HG03460 (cell line): Measurements from ENCODE around the gene ATRX.
"Not testable (repeated sequence)": the region's sequence is repeated elsewhere in the genome, so short reads cannot be mapped to it uniquely, and the experiment has no call there.

Source experiments
- ATAC-seq: cut with Tn5 transposase; IDR thresholded peaks from one replicate; pipeline ENCODE4 v1.9.1; 2021; ENCODE audit not compliant: unreplicated experiment

Gene ATRX

DNA sequence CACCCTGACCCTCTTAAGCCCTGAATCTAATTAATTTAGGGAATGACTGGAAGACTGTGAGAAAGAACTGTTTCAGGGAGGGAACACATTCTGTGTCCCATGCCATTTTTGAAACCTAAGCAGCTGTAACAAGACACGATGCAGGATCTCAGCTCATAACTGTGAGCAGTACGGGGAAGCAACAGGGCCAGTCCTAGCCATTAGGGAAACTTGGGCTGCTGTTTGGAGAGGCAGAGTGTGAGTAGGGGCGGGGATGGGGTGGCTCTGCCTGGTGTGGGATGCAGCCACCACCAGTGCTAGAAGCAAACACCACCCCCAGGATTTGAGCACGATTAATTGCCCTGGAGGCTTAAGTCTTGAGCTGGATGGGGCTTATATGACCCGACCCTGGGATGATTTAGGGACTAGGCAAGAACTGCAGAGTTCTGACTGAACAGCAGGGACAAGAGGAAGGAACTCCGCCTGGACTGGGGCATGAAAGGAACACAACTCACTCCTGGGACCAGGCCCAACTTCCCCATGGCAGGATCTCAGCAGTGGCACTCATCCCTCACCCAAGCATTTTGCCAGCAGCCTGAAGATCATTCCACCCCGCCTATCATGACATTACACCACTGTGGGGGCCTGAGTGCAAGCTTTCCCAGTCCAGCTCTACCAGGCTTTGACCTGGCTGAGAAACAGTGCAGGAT, 43.1 kb downstream of the ATRX start:
- no peak for ATAC-seq

DNA sequence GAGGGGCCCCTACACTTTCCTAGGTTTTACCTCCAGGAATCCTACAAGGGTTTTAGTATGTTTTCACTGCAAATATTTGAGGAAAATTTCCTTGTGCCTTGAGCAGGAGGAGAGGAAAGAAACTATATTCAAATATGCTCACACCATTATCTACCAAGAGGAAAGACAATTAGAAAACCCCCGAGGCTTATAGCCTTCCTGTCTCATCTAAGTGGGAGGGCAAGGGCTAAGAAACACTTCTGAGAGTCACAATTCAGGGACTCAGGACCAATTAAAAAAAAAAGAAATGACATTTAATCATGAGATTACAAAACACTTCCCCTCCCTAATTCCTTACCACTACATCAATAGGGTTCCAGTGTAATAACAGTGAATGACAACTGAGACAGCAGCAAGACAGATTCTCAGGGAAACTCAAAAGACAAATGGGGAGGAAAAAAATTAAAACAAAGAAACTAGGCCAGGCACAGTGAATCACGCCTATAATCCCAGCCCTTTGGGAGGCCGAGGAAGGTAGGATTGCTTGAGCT, 45.6 kb downstream of the ATRX start:
- ATAC-seq, result no peak

DNA sequence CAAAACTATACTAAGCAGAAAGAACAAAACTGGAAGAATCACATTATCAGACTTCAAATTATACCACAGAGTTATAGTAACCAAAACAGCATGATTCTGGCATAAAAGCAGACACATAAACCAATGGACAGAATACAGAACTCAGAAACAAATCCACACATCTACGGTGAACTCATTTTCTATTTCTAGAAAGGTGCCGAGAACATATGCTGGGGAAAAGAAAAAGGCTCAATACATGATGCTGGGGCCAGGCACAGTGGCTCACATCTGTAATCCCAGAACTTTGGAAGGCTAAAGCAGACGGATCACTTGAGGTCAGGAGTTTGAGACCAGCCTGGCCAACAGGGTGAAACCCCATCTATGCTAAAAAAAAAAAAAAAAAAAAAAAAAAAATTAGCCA, 52.7 kb downstream of the ATRX start:
- ATAC-seq, result no peak

DNA sequence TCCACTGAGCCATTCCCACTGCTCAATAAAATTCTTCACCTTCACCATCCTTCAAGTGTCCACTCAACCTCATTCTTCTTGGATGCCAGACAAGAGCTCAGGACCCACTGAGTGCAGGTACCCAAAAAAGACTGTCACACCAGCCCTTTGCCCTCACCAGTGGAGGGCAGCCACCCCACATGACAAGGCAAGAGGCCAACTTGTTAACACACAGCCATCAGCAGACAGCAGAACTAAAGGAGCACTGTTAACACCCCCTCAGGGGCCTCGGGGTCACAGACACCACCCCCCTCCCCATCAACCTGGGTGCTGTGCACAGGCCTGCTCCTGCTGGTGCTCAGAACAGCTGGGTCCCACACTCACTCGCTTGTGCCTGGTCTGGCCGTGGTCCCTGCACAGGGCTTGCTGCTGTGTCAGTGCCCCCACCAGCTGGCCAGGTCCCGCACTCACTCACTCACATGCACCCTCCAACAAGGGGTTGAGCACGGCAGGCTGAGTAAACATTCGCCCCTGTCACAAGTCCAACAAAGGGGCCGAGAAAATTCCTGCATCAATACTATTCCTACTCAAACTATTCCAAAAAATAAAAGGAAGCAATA, 54.1 kb downstream of the ATRX start:
- no peak for ATAC-seq

DNA sequence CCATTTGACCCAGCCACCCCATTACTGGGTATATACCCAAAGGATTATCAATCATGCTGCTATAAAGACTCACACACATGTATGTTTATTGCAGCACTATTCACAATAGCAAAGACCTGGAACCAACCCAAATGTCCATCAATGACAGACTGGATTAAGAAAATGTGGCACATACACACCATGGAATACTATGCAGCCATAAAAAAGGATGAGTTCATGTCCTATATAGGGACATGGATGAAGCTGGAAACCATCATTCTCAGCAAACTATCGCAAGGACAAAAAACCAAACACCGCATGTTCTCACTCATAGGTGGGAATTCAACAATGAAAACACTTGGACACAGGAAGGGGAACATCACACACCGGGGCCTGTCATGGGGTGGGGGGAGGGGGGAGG, 59.9 kb downstream of the ATRX start:
- ATAC-seq, result not testable (repeated sequence)

DNA sequence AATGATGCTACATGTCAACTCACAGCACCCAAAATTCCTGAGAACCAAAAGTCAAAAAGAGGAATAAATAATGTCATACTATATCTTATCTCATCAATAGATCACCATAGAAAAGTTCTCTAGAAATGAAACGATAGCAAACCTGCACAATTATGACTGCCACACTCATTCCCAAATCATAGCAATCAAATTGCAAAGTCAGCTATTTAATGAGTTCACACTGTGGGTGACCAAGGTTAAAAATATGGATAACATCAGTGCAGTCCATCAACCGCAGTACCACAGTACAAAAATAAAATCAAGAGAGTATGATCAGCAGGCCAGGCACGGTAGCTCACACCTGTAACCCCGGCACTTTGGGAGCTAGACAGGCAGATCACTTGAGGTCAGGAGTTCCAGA, 62.3 kb downstream of the ATRX start:
- ATAC-seq, result no peak

DNA sequence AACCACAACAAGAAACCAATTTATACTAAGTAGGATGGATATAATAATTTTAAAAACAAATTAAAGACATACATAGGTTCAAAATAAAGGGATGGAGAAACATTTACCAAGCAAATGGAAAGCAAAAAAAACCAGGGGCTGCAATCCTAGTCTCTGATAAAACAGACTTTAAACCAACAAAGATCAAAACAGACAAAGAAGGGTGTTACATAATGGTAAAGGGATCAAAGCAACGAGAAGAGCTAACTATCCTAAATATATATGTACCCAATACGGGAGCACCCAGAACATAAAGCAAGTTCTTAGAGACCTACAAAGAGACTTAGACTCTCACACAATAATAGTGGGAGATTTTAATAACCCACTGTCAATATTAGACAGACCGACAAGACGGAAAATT, 66.6 kb downstream of the ATRX start:
- no peak for ATAC-seq

DNA sequence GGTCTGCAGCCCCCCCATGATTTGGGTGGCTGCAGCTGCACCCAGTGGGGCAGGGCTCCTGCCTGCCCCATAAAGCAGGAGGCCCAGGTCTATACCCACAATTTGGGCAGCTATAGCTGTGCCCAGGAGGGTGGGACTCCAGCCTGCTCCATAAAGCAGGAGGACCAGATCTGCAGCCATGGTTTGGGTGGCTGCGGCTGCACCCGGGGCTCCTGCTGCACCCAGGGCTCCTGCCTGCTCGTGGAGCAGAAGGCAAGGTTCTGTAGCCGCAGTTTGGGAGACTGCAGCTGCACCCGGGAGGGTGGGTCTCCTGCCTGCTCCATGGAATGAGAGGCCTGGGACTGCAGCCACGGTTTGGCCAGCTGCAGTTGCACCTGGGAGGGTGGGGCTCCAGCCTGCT, 81.1 kb downstream of the ATRX start:
- no peak for ATAC-seq

DNA sequence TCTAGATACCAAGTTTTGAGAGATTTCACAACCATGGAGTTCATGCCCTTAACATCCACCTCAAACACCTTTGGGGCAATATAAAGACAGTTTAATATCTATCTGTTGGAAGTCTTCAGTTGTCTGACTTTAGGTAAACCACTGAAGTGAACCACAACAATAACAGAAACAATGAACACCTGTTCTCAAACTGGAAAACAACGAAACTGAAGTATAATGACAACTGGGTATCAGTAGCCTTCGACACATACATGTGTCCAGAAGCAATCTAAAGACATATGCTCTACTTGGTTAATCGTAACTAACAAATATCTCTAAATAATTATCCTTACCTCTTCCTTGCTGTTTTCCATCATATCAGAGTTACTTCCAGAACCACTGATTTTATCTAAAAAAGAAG, 87.8 kb downstream of the ATRX start:
- no peak for ATAC-seq

DNA sequence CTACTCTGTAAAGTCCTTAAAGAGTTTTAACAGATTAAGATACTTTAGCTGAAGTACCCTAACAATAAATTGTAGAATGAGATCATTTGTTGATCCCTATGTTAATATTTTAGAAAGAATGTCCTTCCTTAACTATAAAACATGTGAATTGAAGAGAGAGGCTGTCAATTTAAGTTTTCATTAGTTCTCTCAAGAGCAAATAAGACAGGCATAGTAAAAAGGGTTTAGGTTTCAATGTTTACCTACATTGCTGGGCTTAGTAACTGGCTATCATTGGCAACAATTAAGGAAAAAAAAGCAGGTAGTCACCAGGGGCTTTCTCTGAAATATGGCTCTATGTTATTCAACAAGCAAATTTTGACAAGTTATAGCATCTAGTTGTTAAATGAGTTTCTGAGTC, 91.5 kb downstream of the ATRX start:
- no peak for ATAC-seq

DNA sequence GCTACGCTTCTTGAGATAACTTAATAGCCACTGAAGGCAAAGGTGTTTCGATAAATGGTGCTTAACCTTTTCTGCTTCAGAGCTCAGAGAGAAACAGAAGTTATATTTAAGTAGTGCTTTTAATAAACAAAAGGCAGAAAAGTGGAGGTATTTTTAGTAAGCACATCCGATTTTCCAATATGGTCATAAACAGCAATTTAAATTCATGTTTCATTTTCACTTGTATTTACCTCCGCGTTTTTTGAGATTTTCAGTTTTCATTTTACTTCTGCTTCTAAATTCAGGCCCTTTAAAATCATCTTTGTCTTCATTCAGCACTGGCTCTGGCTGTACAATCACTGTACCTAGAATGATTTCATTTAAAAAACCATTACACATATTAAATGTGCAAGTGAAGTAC, 92.4 kb downstream of the ATRX start:
- ATAC-seq, result no peak

DNA sequence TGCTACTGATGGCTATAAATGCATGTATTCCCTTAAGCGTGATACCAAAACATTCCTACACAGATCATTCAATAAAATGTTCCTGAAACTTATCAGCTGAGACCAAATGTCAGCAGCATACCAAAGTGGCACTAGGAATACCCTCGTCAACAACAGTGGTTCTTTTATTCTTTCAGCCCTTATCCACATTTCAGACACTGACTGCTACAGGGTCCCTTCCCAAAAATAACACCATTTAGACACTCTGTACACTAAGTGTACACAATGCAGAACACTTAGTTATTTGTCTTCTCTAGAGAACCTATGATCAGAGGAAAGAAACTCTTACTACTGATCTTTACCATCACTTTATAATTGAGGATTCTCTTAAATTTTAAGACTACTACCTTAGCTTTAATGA, 94.1 kb downstream of the ATRX start:
- no peak for ATAC-seq

DNA sequence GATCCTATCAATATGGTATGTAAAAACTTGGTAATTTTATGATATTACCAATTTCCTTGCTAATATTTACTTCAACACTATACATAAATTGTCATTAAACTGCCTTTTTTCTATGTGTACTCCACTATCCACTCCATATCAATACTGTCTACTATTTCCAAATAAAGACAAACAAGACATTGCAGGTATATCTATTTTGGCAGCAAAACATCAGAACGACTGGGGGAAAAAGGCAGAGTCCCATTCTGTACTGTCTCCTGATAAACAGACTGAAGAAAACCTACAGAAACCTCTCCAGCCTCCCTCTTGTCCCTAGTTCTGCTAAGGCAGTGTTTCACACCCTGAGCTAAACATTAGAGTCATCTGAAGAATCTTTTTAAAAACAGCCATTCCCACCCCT, 96.6 kb downstream of the ATRX start:
- no peak for ATAC-seq

DNA sequence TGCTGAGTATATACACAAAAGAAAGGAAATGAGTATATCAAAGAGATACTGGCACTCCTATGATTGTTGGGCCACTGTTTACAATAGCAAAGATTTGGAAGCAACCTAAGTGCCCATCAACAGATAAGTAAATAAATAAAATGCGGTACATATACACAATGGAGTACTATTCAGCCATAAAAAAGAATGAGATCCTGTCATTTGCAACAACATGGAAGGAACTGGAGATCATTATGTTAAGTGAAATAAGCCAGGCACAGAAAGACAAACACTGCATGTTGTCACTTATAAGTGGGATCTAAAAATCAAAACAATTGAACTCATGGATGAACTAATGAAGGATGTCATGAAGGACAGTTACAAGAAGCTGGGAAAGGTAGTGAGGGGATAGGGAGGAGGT, 100.3 kb downstream of the ATRX start:
- not testable (repeated sequence) for ATAC-seq

DNA sequence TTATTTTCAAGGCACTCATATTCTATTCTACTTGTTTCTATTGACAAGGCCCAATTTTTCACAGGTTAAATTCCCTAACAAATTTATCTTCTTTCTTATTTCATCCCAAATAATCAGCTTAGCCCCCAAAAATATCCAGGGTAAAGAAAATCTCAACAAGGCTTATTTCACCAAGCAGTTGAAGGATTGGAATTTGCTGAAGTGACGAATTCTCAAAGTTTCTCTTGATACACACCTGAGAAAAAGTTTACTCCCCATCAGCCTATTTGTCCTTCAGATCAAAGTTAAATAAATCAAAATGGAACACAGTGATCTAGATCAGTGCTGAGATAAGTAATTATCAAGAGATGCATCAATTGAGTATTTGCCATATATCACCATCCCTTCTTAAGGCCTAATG, 106.9 kb downstream of the ATRX start:
- no peak for ATAC-seq

DNA sequence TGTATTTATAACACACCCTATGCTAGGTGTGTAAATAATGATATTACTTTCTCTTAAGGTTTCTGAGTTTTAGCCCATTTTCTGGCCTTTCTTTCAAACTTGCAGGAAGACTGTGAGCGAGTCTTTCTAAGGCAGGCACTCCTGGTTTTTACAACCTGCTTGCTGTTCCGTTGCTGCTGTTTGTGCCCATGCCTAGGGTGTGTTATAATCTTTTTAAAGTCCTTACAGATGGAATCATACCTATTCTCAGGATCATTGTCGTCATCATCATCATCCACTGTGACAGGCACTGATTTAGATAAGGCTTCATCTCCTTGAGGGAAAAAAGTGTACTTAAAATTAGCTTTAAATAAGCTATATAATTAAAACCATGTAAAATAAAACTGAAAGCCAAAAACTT, 110.0 kb downstream of the ATRX start:
- ATAC-seq, result no peak

DNA sequence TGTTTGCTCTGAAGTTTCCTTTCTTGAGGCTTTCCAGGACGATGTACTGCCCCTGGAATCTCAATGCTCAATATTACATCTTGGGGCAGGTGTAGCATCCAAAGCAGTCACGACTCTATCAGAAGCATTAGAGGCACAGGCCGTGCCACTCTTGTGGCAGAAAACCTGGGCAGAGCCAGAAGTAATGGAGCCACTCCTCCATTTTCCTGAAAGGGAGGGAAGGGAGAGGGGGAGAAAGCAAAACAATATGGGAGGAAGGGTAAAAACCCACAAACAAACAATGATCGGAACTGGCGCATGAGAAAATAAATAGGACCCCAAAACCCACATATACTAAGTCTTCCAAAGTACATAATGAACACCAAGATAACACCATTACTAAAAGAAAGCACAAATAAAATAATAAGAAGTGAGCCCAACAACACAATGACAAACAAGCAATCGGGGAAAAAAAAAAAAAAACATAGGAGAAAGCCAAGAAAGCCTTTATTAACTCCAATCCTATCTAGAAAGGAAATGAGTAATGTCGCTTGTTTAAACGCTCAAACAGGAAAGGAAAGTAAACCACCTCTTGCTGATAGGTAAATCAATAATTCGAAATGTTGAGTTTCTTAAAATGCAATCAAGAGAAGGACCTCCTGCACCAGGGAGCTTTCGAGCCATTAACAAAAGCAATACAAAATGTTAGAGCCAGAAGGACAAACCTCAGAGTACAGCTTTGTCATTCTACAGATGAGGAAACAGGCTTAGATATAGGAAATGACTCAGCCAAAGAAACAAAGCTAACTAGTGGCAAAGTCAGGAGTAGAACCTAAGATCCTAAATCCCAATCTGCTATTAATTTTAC, 117.4 kb downstream of the ATRX start:
- ATAC-seq, result no peak

DNA sequence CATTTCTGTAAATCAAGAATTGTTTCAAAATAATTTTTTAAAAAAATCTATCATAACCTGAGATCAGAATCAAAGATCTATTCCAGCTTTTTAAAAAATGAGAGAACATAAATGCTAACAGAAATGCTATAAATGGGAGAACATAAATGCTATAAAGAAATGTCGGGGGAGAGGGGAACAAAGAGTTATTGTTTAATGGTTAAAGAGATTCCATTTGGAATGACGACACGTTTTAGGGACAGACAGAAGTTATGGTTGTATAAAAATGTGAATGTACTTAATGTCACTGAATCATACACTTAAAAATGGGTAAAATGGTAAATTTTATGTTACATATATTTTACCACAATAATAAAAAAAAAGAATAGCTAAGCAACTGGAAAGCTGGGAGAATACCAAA, 127.1 kb downstream of the ATRX start:
- ATAC-seq, result no peak

DNA sequence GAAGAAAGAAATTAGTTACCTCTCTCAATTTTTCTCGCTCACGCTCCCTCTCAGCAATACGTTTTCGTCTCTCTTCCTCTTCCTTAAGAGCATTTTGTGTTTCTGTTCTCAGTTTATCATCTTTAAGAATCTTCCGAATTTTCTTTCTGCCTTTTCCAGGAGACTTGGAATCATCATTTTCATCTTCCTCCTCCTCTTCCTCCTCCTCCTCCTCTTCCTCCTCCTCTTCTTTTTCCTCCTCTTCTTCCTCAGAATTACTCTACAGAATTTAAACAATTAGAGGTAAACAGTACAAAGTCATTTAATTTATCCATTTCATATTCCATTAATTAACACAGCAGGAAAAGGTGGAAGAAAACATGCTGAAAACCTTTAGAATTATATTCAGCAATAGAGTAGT, 133.9 kb downstream of the ATRX start:
- no peak for ATAC-seq

DNA sequence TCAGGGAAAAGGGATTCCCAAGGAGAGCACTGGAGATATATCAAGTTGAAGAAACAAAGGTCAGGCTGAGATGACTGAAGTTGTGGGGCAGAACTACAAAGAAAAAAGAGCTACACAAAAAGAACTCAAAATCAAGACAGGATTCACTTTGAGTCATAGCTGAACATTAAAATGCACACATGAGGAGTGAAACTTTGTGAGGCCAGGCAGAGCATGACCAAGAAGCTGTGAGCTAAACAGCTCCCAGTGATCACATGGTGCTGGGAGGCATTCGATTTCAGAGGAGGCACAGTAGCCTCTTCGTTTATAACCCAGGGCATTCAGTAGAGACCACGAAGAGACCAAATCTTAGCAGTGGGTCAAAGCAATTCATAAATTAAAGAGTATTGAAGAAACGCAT, 145.3 kb downstream of the ATRX start:
- peak; percentile 64 for ATAC-seq

DNA sequence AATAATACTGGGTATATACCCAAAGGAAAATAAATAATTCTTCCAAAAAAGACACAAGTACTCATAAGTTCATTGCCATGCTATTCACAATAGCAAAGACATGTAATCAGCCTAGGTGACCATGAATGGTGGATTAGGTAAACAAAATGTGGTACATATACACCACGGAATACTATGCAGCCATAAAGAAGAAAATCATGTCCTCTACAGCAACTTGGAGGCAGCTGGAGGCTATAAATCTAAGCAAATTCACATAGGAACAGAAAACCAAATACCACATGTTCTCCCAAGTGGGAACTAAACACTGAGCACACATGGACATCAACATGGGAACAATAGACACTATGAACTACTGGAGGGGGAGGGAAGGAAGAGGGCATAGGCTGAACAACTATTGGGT, 146.2 kb downstream of the ATRX start:
- ATAC-seq, result no peak

DNA sequence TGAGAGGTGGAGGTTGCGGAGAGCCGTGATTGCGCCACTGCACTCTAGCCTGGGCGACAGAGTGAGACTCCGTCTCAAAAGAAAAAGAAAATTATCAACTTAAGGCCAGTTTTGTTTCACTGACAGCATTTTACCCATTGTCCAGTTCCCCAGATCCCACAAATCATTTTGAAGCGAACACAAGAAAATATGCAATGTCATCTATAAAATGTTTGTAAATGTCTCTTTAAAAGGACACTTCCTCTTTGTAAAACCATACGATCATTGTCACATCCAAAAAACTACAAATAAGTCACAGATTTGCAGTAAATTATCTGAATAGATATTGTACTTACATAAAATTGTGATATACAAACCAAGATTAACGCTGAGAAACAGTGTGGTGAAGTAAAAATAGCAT, 147.6 kb downstream of the ATRX start:
- no peak for ATAC-seq
